ENCODE measurements around the gene NPAS1.
A peak's percentile ranks its signal among the peaks of the same experiment; 100 is the strongest.

The NPAS1 gene

GRCh38 chr19:47019431-47020041 lies at the start of gene NPAS1:
NPAS1 (plus strand) TSS chr19:47019837; CDS start chr19:47021048, 1,211 bp downstream.
- no peak for DNase-seq (ENCODE audit: low spot score)

GRCh38 chr19:46970815-46971214 lies 48.8 kb upstream of the NPAS1 start:
- DNase-seq (ENCODE audit: low spot score), result peak; percentile 87

- no peak for DNase-seq (ENCODE audit: low spot score)
These were observed 47.3 kb upstream of the NPAS1 start for GRCh38 chr19:46972311-46972710.

- DNase-seq (ENCODE audit: low spot score), result no peak
These were observed 45.5 kb upstream of the NPAS1 start for GRCh38 chr19:46974181-46974580.

- peak; percentile 55 for DNase-seq (ENCODE audit: low spot score)
These were observed 44.4 kb upstream of the NPAS1 start for GRCh38 chr19:46975011-46975924.

- DNase-seq (ENCODE audit: low spot score), result peak; percentile 96
These were observed 43.5 kb upstream of the NPAS1 start for GRCh38 chr19:46975925-46976782.

GRCh38 chr19:46976845-46977320 lies 42.8 kb upstream of the NPAS1 start:
- DNase-seq (ENCODE audit: low spot score), result peak; percentile 91

- DNase-seq (ENCODE audit: low spot score), result no peak
These were observed 42.1 kb upstream of the NPAS1 start for GRCh38 chr19:46977548-46977947.

- DNase-seq (ENCODE audit: low spot score), result peak; percentile 22
These were observed 41.3 kb upstream of the NPAS1 start for GRCh38 chr19:46978171-46978869.

- no peak for DNase-seq (ENCODE audit: low spot score)
These were observed 40.2 kb upstream of the NPAS1 start for GRCh38 chr19:46979126-46980105.

- DNase-seq (ENCODE audit: low spot score), result no peak
These were observed 38.9 kb upstream of the NPAS1 start for GRCh38 chr19:46980761-46981160.

GRCh38 chr19:46981286-46981945 lies 38.2 kb upstream of the NPAS1 start:
- no peak for DNase-seq (ENCODE audit: low spot score)

GRCh38 chr19:46983097-46983496 lies 36.5 kb upstream of the NPAS1 start:
- DNase-seq (ENCODE audit: low spot score), result no peak

GRCh38 chr19:46984077-46985010 lies 35.3 kb upstream of the NPAS1 start:
- peak; percentile 77 for DNase-seq (ENCODE audit: low spot score)

- no peak for DNase-seq (ENCODE audit: low spot score)
These were observed 33.9 kb upstream of the NPAS1 start for GRCh38 chr19:46985542-46986415.

GRCh38 chr19:46988614-46989230 lies 30.9 kb upstream of the NPAS1 start:
- no peak for DNase-seq (ENCODE audit: low spot score)

- DNase-seq (ENCODE audit: low spot score), result peak; percentile 74
These were observed 28.5 kb upstream of the NPAS1 start for GRCh38 chr19:46990991-46991676.
